Stimulated activated naive CD8-positive, alpha-beta T cell treated with anti-CD3 and anti-CD28 coated beads, Interleukin-15, Interleukin-2, amounts not matched to agents 100 U/mL and 50 U/mL, for 24 hours (primary cell): ENCODE measurements around the gene CFAP58.
A peak's percentile ranks its signal among the peaks of the same experiment; 100 is the strongest.

Experiments
- ATAC-seq: fragments of 150-1000 bp; cut with Tn5 transposase; one replicate; pipeline ENCODE4 v1.10.0; 2021
- DNase-seq: peaks from one replicate; pipeline ENCODE4 v3.0.0; 2021

The CFAP58 gene

DNA sequence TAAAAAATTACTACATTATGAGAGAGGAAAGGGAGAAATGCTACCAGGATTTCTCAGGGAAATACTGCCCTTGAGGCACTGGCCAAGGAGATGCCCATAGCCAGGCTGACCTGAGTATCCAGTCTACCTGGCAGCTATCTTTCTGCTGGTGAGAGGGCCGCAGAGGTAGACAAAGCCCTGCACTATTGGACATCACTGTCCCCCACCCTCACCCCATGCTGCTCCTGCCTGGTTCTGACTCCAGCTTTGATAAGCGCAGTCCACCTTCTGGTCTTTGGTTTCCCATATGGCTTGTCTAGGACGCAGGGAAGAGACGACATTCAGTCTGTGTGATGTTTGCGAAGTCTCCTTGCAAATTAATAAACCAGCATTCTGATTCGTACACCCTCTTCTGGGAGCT lies 19.1 kb upstream of the CFAP58 start:
- ATAC-seq (no peak), DNase-seq (no peak)

DNA sequence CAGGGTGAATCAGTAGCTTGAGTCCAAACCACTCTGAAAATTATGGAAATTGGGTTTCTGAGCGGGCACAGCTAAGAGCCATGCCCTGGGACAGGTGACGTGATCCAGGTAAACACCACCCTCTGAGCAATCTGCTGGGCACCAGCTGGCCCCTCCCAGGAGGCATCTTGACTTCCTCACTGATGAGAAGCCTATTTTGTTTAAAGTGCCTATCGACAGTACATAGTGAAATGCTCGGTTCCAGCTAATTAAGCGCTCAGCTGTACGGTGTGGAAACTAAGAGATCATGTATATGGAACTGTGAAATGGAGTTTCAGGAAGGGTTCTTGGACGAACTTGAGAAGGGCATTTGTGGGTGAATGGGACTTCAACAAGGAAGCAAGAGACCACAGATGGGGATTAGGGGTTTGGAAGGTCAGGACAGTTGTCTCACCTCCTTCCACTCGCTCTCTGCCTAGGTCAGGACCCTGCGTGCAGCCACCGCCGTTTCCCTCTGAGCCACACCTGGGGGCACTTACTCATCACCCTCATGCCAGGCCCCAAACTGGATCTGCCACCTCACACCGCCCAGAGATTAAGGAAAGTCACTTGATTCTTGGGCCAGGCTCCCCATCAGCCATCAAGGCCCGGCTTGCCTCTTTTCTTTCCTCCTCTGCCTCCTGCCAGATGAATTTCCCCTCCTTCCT lies 18.5 kb upstream of the CFAP58 start:
- DNase-seq (peak; percentile 34), ATAC-seq (no peak)

DNA sequence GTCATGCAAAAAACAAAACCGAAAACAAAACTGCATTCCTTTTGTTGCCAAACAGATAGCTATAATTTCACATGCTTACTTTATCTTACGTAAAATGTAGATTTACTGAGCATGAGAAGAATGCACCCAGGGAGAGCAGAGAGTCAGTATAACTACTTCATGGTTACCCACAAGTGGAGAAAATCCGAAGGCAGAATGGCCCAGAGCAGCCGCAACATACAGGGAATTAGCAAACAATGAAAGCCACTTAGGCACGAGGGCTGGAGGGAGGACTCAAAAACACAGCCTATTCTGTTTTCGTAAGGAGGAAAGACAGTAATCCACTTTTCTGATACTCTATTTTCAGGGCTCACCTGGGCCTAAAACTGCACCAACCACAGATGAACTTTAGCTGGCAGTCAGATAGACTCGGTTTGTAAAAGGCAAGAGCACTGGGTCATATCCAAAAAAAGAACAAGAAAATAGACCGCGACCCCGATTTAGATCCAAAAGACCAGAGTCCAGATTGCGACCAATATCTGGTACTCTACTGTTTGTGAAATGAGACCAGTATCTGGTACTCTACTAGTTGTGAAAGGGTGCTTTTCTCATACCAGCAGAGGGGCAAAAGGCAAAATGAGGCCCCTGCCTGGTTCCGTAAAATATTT lies 16.7 kb upstream of the CFAP58 start:
- peak; percentile 4 for DNase-seq
- no peak for ATAC-seq

DNA sequence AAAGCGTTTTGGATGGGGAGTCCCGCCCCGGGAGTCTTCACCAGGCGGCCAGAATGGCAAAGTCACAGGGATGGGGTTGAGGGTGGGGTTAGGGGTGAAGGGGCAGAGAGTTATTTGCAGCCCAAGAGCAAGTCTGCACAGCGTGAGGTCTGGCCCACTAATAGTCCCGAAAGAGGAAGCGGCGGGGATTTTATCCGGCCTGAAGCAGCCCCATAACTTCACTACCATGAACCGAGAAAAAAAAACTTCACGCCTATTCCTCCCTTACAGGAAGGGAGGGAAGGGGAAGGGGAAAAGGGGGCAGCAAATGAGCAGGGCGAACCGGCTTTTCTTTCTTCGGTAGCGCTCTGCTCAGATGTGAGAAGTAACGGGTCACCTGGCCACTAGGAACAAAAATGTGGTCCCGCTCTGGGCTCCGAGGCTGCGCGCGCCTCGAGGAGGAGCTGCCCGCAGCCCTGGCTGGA lies 16.1 kb upstream of the CFAP58 start:
- peak; percentile 42 for DNase-seq
- peak; percentile 12 for ATAC-seq

DNA sequence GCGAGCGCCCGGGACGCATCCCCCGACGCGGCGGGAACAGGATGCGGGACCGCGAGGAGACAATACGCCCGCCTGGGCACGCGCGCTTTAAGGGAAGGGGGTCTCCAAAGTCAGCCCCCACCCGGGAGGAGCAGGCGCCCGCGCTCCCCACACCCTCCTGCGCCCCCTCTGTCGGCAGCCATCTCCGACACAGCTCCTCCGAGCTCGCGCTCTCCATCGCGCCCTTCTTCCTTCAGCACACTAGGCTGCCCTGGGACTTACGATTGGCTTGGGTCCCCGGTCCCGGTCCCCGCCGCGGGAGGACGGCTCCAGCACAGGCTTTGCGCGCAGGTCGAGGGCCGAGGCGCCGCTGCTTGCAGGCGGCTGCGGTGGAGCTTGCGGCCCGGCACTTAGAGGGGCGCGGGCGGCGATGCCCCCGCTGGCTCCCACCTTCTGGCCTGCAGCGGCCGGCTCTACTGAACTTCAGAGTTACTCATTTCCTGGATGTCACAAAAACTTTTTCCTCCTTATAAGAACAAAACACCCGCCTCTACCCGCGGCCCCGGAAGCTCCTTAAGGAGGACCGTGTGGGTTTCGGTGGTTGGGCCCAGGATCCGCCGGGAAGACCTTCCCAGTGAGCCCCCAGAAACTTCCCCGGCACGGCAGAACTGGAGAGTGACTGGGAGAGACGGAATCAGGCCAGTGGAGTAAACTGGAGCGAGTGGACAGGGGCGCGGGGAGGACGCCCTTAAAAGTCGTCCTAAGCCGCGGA lies 15.5 kb upstream of the CFAP58 start, which contains the start of gene ITPRIP:
ITPRIP (minus strand) TSS at position 481 of the 751 bp plus-strand sequence. CDS start 22,414 bp downstream, outside the sequence.
- ATAC-seq (peak; percentile 84), DNase-seq (peak; percentile 76)

DNA sequence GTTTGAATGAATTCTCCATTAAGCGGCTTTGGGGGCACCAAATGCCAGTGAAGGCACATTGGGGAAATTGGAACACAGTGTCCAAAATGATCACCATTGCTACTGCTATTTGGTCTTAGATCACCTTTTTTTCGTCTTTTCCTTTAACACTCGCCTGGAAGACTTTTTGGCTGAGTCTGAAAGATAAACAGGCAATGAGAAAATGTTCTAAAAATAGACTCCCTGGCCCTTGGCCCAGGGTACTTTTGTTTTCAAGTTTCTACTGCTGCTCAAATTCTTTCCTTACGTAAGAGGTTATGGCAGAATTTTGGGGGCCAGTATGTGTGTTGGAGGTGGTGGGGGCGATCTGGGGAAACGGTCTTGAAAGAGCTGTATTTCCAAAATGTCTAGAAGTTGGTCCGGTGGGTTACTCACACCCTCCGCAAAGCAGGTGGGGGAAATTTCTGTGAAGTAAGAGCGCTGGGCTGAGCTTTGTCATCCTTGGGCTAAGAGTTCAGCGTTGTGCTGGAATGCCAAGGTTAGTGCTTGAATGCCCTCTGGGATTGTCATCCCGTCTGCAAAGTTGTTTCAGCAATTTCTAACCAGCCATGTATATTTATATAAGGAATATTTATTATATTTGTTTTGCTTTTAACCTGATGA lies 14.0 kb upstream of the CFAP58 start:
- no peak for ATAC-seq
- DNase-seq: no peak

DNA sequence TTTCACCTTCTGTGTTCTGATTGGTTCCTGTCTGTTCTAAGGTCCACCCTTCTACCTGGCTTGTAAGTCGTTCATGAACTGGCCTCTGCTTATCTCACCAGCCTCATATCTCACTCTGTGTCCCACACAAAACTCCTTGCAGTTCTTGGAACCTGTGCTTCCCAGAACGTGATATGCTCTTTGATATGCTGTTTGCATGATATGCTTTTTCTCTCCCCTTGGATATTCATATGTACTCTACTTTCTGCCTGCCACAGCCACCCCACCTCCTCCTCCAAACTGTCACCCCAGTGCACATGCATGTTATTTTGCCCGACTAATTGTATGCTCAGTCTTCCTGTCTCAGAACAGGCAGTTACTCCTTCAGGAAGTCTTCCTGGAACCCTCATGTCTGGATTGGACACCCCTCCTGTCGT lies 13.5 kb upstream of the CFAP58 start:
- DNase-seq: no peak
- ATAC-seq: no peak

DNA sequence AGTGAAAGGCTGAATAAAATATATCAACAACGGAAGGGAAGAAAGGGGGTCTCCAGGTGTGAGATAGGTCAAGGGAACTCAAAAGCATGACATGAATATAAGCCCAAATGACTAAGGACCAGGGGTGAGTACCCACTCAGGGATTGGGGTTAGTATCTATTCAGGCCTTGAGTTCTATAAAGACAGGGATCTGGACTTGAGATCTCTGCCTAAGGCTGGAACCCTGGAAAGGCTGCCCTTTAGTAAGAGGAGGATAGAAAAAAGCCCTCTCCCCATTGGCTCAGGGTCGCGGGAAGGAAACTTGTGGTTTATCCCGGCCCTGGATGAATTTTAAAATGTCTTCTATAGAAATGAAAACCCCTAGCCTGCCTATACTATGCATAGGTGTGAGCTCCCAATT lies 13.0 kb upstream of the CFAP58 start:
- no peak for ATAC-seq
- no peak for DNase-seq

DNA sequence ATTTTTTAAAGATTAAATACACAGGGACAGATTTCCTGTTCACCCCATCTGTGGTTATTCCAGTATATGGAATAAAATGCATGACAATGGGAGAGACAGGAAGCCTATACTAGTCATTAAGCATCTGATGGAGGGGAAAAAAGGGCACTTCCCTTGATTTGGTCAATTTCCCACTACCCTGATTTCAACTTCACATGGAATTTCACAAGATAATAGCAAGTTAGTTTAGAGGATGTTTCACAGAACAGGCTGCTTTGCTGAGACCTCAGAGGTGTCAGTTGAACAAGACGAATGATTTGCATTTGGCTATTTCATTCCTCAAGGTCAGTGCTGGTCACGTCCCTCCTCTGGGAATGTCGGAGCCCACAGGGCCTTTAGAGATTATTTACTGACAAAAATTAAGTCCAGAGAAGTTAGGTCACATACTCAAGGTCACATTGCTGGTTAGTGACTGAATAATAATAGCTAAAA lies 10.7 kb upstream of the CFAP58 start:
- DNase-seq: no peak
- ATAC-seq: no peak

DNA sequence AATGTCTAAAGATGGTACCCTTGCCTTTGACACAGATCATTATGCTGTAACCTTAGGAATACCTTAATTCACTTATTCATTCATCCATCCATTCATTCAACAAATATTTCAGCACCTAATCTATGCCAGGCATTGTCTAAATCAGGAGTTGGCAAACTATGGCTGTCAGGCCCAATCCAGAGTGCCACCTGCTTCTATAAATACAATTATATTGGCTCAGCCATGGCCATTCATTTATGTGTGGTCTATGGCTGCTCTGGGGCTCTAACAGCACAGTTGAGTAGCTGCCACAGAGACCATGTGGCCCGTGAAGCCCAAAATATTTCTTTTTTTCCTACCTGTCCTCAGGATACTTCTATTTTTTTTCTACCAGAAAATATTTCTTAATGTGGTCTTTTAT lies 9.4 kb upstream of the CFAP58 start:
- DNase-seq (no peak), ATAC-seq (no peak)

DNA sequence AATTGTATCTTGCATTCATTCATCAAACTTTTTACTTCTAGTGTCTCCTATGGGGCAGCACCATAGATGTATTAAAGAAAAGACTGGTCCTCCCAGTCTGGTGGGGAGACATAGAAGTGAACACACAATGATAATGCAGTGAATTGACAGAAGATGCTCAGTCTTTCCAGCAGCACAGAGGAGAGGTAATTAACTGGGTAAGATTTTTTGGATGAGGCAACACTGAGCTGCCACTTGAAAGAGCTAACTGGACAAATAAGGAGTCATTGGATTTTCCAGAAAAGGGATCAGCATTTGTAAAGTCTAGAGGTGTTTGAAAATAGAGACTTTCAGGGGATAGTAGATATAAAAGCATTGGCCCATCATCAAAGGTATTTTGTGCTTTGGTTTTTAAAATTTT lies 8.1 kb upstream of the CFAP58 start:
- no peak for DNase-seq
- ATAC-seq: no peak

DNA sequence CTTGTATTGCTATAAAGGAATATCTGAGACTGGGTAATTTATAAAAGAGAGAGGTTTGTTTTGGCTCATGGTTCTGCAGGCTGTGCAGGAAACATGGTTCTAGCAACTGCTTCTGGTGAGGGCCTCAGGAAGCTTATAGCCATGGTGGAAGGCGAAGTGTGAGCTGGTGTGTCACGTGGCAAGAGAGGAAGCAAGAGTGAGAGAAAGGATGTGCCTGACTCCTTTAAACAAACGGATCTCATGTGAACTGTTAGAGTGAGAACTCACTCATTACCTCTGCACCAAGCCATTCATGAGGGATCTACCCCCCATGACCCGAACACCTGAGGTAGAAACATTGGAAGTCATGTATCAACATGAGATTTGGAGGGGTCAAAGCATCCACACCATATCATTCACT lies 7.7 kb upstream of the CFAP58 start:
- no peak for DNase-seq

DNA sequence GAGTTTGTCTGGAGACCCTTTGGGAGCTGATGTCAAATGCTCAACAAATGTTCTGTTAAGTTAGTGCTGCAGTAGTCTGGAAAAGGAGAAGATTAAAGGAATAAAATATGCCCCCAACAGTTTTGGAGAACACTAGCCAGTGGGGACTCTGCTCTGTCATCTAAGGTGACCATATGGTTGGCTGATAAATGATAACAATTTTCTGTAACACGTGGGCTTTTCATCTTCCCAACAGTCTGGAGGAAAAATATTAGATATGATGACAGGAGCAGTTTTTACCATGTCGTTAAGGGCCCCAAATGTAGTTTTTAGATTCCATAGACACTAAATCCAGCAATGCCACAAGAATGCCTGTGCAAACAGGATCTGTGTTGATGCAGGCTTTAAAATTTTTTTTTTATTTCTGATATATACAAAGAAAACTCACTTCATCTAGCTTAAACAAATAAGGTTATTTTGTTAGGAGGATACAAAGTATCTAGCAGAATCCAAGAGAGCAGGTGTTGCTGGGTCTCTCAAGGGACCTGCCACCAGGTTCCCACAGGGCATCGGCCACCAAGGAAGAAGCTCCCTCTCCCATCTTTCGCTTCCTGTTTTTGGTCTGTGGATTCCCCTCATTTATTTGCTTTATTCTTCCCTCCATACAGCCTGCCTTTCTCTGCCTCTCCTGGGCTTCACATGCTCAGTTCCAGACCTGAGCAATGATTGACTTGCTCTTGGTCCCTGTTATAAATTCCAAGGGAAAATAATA lies 6.2 kb upstream of the CFAP58 start:
- DNase-seq: no peak
- ATAC-seq: no peak

More for the DNA sequence above, 7.7 kb upstream of the CFAP58 start:
- no peak for ATAC-seq

DNA sequence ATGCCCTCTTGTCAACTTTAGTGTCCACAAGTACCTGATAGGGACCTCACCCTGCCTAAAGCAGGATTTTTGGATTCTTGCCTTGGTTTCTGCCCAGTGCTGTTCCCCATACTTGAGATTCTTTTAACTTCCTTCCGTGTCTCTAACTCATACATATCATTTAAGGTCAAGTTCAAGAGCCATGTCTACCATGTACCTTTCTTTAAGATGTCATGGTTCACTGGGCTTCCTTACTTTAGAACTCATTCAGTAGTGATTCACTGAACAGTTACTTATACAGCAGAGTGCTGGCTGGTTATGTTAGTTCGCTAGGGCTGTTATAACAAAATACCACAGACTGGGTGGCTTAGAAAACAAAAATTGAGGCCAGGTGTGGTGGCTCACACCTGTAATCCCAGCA lies 5.0 kb upstream of the CFAP58 start:
- DNase-seq: no peak
- no peak for ATAC-seq

DNA sequence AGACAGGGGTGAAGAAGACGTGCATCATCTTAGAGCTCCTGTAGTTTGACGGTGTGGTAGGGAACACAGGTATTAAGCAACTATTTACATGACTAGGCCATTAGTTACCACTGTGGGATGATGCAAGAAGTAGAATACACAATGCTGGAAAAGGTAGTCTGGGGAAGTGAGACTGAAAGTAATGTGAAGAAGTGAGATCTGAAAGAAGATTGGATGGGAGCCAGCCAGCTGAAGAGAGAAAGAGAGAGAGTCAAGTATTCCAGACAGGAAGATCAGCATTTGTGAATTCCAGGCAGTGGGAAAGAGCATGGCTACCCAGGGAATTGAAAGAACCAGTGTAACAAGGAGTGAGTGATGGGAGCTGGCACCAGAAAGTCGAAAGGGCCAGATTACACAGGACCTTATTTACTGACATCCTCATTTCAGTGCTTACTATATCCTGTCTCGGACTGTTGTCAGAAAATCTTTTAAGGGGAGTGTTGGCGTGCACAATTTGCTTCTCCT lies 4.0 kb upstream of the CFAP58 start:
- DNase-seq (no peak), ATAC-seq (no peak)

DNA sequence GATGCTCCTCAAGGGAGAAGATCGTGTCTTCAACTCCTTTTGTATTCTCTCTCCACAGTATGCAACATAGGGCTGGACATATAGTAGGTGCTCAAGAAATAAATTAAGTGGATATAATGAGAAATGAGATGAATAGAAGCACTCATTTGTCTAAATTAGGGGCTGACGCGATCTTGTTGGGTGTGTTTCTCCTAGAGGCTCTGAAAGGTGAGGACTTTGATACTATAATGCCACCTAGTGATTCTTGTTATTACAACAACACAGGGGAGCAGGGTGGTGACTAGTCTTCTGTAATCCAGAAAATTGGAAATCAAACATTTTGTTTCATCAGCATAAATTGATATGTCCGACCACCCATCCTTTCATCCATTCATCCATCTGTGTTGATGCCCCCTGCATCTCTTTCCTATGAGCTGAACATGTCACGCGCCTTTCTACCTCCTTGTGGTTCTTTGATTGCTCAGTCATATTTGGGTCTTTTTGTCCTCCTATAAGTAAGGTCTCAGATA lies 3.5 kb upstream of the CFAP58 start:
- ATAC-seq: peak; percentile 45
- no peak for DNase-seq

DNA sequence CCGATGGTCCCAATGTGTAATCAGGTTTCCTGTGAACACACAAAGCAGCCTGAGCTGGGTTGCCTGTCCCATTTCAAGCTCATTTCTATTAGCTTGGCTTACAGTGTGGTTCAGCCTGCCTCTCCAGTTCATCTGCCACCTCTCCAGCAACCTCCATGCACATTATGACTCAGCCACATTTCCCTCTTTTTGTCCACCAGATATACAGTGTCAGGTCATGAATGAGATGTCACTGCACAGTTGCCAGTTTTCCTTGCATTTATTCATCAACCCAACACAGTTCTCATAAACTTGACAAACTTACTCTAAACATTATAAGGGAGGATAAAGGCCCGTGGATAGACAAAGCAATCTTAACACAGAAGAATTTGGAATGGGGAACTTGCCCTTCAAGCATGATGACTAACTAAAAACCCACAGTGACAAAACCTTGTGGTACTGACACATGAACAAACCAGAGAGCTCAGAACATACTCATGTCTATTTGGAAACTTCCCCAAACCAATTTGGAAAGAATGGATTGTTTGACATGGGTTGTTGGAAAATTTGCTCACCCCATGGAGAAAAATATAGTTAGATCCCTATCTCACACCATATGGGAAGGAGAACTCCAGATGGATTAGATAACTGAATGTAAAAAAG lies 2.5 kb upstream of the CFAP58 start:
- ATAC-seq (peak; percentile 66), DNase-seq (no peak)

DNA sequence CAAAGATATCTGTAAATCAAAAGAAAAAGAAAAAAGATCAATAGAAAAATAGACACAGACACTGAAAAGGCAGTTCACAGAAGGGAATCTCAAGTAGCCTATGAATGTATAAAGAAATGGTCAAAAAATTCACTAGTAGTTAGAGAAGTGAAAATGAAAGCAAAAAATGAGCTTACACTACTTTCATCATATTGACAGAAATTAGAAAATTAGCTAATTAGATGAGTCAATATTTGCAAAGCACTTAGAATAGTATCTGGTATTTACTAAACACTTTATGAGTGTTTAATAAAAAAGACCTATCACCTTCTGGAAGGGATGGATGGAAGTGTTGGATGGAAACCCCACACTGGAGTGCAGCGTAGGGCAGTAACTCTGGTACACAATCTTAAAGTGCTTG lies 1.7 kb upstream of the CFAP58 start:
- ATAC-seq (no peak), DNase-seq (no peak)

DNA sequence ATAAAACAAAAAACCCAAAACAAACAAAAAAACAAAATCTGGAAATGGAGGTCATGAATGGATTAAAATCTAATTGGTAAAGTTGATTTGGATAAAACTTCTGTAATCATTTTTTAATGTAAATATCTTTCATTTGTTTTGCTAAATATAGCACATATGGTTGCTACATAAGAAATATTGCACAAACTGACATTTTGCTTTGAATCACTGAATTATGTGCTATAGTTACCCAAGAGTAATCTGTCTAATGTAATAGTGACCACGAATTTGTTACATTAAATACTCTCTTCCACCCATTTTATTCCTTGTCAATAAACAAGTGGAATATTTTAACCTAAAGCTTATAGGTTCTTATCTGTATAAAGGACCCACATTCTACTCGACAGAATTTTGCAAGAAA lies 6.2 kb downstream of the CFAP58 start:
- DNase-seq (no peak), ATAC-seq (no peak)

DNA sequence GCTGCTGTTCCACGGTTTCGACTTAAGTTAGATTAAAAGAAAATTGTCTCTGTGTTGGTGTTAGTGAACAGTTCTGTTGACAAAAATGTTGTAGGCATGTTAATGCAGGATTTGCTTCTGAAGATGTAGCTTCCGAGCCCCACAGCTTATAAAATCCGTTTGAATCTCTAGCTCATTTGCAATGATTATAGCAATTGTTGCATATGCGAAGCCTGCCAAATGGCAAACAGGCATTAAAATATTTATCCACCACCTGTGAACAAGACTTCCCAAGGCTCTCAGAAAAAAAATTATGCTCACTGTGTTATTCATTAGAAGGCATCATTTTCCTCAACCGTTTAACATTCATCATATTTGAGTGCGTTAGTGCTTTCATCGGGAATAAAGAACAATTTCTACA lies 14.3 kb downstream of the CFAP58 start:
- ATAC-seq (no peak), DNase-seq (no peak)

DNA sequence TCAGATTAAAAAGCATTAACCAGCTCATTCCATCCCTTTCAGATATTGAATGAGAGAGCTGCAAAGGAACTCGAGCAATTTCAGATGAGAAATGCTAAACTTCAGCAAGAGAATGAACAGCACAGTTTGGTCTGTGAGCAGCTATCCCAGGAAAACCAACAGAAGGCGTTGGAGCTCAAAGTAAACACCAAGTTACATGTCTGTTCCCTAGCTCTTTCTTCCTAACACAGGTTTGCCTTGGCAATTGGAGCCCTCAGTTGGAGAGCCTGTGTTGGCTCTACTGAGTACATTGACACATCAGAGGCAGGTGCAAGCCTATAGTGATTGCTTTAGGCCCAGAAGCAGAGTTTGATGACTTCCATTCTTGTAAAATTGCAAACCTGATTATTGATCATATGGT lies 14.7 kb downstream of the CFAP58 start:
- DNase-seq (no peak), ATAC-seq (no peak)
